Tibial artery (tissue), 4 donors: ENCODE data around the gene THSD4.

Experiments used
- DNase-seq, 2 donors: peaks; one replicate each; pipeline ENCODE4 v3.0.0-alpha.2; 2019
- H3K27ac ChIP-seq, 2 donors: fragments of 200-600 bp; sonication (generic) in 1 of 2; 1 replicate in 1 of 2; 2 replicates in 1 of 2; pipeline ENCODE4 v1.5.1; 2018 to 2019; ENCODE audit warnings: mild to moderate bottlenecking in 1 of 2
- H3K27me3 ChIP-seq, 2 donors: fragments of 200-600 bp; sonication (generic) in 1 of 2; one replicate each; pipeline versions ENCODE4 v1.5.1 to v1.6.0; 2016 to 2019
- H3K36me3 ChIP-seq, 3 donors: fragments of 200-600 bp; sonication (generic) in 2 of 3; one replicate each; pipeline ENCODE4 v1.5.1; 2016 to 2019; ENCODE audit warnings: mild to moderate bottlenecking in 2 of 3
- H3K4me1 ChIP-seq, 4 donors: fragments of 200-600 bp; sonication (generic) in 2 of 4; 1 replicate in 3 of 4; 2 replicates in 1 of 4; pipeline ENCODE4 v1.5.1; 2016 to 2019
- H3K4me3 ChIP-seq, 2 donors: fragments of 200-600 bp; sonication (generic) in 1 of 2; 1 replicate in 1 of 2; 2 replicates in 1 of 2; pipeline ENCODE4 v1.5.1; 2018 to 2019; ENCODE audit warnings: mild to moderate bottlenecking in 2 of 2
- H3K9me3 ChIP-seq, 3 donors: fragments of 200-600 bp; sonication (generic) in 1 of 3; one replicate each; pipeline ENCODE4 v1.5.1; 2016 to 2019
- CTCF ChIP-seq, 2 experiments: fragments of 200-600 bp in 1 of 2; fragments of 450-650 bp in 1 of 2; IDR thresholded peaks; one replicate each; pipeline ENCODE4 v1.5.1; 2017 to 2019; ENCODE audit warnings: antibody characterized with exemption in 2 of 2, mild to moderate bottlenecking in 1 of 2, moderate library complexity in 1 of 2
- intact Hi-C: fragments of 100-400 bp; cut with DNase I; formaldehyde crosslinking; loops from one replicate; pipeline ENCODE4 v1.15.0; 2023; ENCODE audit warnings: low total_unique reads

Gene THSD4

GRCh38 chr15:71656425-71656824 is 541.2 kb downstream of the THSD4 start:
- TF ChIP-seq CTCF (IDR thresholded peaks at IDR 0.05): no peak
- H3K27me3 ChIP-seq: no peaks in the 10 kb centered on the region
- no peaks in the 10 kb centered on the region for H3K9me3 ChIP-seq
- no peak overlapping the region for H3K27ac ChIP-seq
- intact Hi-C loops: no loop called here
- no peak overlapping the region for H3K4me3 ChIP-seq
- H3K36me3 ChIP-seq: no peaks in the 10 kb centered on the region
- peaks cover 0 to 13% (median 8%) of the 10 kb centered on the region in 4 donors for H3K4me1 ChIP-seq
- no peak for DNase-seq

GRCh38 chr15:71657141-71657540 is 541.9 kb downstream of the THSD4 start:
- Histone ChIP-seq H3K36me3 (no peaks in the 10 kb centered on the region), H3K27ac (no peak overlapping the region), H3K4me1 (peaks cover 0 to 6% (median 5%) of the 10 kb centered on the region in 4 donors), H3K27me3 (no peaks in the 10 kb centered on the region), H3K4me3 (no peak overlapping the region), H3K9me3 (no peaks in the 10 kb centered on the region)
- no peak for DNase-seq
- no peak for TF ChIP-seq CTCF (IDR thresholded peaks at IDR 0.05)
- intact Hi-C loops: no loop called here

- Histone ChIP-seq H3K4me1 (peaks cover 0 to 6% (median 5%) of the 10 kb centered on the region in 4 donors), H3K9me3 (no peaks in the 10 kb centered on the region), H3K27me3 (no peaks in the 10 kb centered on the region), H3K36me3 (no peaks in the 10 kb centered on the region), H3K4me3 (no peak overlapping the region), H3K27ac (no peak overlapping the region)
- no peak for DNase-seq
- intact Hi-C loops: no loop called here
- TF ChIP-seq CTCF (IDR thresholded peaks at IDR 0.05): no peak
Observed at GRCh38 chr15:71658036-71658435, 542.8 kb downstream of the THSD4 start.

GRCh38 chr15:71658827-71659729 is 543.8 kb downstream of the THSD4 start:
- Histone ChIP-seq H3K9me3 (no peaks in the 10 kb centered on the region), H3K4me3 (no peak overlapping the region), H3K27me3 (no peaks in the 10 kb centered on the region), H3K36me3 (no peaks in the 10 kb centered on the region), H3K27ac (no peak overlapping the region), H3K4me1 (peaks cover 0 to 6% (median 5%) of the 10 kb centered on the region in 4 donors)
- no peak for TF ChIP-seq CTCF (IDR thresholded peaks at IDR 0.05)
- no peak for DNase-seq
- intact Hi-C loops: no loop called here

- Histone ChIP-seq H3K4me1 (peaks cover 0 to 6% (median 5%) of the 10 kb centered on the region in 4 donors), H3K4me3 (no peak overlapping the region), H3K27me3 (no peaks in the 10 kb centered on the region), H3K27ac (no peak overlapping the region), H3K36me3 (no peaks in the 10 kb centered on the region), H3K9me3 (no peaks in the 10 kb centered on the region)
- no peak for TF ChIP-seq CTCF (IDR thresholded peaks at IDR 0.05)
- intact Hi-C loops: no loop called here
- DNase-seq: no peak
Observed at GRCh38 chr15:71659730-71660067, 544.4 kb downstream of the THSD4 start.
